NCI-H1694 (cell line): Measurements from ENCODE around the gene ISL1.

Source experiments
- DNase-seq: peaks from one replicate; lab custom pipeline; 2025; lab: John Stamatoyannopoulos, UW

ISL1 gene

DNA sequence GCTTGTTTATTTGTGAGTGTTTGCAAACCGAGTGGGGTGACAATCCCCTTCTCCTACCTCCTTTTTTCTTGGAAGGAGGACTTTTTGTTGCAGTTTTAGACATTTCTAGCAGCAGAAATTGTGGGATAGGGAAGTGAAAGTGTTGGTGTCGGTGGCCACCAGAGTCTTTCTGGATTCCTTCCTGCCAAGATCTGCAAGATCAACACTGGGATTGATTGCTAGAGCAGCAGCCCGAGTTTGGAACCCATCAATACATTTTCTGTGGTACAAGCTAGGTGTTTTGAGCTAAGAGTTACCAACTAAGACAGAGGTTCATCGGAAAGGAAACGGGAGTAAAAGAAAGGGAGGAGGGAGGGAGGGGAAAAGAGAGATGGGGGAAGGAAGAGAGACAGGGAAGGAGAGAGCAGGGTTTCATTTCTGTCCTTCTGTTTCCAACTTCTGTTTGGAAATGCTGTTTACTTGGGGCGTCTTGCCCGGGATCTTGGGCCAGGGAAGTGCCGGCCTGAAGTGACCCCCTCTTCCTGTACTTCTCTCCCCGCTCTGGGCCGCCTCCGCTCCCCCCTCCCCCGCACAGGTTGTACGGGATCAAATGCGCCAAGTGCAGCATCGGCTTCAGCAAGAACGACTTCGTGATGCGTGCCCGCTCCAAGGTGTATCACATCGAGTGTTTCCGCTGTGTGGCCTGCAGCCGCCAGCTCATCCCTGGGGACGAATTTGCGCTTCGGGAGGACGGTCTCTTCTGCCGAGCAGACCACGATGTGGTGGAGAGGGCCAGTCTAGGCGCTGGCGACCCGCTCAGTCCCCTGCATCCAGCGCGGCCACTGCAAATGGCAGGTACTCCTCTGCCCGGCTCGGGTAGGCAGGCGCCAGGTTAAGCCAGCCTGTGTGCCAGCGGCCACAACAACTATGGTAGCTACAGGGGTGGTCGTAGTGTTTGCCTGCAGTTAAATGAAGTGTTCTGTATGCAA is 4.0 kb downstream of the ISL1 start:
- no peak for DNase-seq

DNA sequence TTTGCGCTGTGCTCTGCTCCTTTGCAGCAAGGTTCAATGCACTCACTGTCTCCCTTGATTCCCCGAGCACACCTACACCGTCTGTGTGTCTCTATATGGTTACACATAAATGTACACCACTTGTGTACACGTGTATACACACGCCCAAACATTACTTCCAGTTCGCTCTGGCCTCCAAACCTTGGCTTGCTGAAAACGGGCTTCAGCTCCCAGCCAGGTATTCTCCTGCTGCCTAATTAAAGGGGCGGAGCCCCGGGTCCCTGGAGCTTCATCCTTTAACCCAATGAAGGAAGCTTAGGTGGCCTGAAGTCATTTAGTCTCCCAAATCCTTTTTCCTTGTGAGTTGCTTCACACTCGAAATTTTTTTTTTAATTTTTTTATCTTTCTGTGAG is 4.6 kb downstream of the ISL1 start:
- no peak for DNase-seq

DNA sequence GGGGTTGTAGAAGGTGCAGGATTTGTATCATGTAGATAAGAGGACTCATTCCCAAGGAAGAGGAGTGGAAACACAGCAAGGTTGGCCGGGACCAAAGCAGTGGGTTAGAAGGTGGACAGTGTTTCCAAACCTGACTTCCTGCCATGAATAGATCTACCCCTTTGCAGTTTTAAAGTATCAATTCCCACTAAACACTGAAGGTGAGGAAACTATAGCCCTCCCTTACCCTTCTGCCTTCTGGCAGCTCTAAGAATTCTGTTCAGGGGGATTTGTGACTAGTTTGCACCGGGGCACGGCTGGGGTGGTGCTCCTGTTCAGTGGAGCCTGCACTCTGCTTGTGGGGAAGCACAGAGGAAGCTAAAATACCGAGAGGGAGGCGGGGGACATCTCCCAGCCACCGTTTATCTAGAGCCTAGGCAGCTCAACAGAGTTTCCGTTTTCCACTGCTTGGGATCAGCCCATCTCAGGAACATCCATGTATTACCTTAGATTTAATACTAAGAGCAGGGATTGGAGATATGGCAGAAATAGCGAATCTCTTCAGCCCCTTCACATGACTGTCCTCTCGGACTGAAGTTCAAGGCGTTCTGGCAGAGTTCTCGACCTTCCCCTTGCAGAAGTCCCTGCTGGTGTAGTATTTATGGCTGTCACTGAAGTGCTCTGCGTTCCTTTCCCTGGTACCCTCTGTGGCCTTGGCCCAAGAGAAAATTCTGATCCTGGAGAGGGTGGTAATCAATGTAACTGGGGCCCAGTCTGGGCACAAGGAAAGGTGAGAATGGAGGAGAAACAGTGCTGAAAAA is 5.4 kb downstream of the ISL1 start:
- DNase-seq = no peak

DNA sequence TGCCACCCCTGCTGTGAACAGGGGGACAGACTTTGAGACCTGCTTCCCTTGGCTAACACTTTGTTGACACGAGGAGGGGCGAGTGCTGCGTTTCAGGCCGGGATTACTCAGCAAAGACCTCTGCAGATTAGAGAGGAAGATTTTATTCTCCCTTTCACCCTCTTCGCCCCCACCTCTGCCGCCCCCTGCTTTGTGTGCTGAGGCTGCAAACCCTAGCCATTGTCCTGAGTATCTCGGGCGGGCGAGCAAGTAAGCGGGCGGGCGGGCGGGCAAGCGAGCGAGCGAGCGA is 6.0 kb downstream of the ISL1 start:
- DNase-seq = no peak

DNA sequence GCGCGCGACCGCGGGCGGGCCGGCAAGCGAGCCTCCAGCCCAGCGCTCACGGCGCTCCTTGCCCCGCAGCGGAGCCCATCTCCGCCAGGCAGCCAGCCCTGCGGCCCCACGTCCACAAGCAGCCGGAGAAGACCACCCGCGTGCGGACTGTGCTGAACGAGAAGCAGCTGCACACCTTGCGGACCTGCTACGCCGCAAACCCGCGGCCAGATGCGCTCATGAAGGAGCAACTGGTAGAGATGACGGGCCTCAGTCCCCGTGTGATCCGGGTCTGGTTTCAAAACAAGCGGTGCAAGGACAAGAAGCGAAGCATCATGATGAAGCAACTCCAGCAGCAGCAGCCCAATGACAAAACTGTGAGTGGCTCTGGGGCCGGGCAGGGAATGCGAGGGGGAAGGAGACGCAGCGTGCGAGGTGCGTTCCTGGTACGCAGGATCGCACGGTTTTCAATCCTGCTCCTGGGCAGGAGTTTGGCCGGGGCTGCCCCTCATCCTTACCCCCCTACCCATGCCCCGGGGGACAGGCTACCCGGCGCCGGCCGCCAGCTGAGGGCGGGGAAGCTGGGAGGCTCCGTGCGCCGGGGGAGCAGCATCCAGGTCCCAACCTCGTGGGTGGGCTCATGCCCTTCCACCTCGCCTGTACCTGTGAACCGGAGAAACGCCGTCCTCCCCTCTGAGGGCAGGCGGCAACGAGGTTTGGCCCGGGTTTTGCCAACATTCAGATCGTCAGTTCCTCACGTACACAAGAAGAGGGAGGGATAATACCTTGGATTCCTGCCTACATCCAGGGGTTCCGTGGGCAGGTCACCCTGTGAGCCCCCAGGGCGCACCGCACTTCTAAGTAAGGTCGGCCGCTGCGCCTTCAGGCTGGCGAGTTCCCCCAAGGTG is 6.6 kb downstream of the ISL1 start:
- DNase-seq = no peak

DNA sequence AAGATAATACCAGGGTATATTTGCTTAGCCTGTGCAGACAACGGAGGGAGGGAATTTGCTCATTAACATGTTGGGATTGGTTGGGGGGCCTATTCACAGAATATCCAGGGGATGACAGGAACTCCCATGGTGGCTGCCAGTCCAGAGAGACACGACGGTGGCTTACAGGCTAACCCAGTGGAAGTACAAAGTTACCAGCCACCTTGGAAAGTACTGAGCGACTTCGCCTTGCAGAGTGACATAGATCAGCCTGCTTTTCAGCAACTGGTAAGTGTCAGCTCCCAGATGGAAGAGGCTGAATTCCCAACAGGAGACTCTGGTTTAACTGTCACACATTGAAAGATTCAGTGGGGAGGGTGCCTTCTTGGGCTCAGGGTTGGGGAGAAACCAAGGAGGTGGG is 7.9 kb downstream of the ISL1 start:
- no peak for DNase-seq

DNA sequence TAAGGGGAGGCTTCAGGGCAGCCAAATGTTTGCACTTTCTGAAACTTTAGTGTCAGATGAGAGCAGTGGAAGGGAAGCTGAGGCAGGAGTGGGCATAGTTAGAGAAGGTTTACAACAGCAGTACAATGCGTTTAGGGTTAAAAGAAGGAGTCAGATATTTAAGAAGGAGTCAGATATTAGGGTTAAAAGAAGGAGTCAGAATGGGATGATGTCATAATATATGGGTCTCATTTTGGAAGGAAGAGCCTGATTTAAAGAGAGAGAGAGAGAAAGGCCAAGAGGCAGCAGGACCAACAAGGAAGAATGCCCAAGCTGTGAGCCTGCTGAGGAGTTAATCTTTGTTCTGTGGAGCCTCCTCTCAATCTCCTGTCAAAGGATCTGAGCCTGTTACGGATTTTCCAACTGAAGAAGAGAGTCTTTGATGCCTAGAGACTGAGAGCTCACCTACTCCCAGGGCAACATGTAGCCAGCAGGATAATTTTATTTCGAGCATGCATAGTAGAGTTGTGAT is 9.5 kb downstream of the ISL1 start:
- DNase-seq = no peak

DNA sequence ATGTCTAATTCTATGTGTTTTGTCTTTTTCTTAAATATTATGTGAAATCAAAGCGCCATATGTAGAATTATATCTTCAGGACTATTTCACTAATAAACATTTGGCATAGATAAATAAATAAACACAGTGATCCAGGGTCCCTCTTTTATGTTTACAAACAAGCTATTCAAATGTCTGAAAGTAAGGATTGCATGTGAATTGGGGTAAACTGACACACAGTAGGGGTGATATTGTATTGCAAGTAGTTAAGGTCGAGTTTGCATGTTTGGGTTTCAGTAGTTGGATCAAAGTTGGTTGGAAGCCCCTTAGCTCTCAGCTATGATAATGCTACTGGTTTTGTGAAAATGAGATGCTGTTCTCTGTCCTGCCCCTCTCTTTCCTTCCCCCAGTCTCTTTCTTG is 11.4 kb downstream of the ISL1 start:
- DNase-seq = no peak

DNA sequence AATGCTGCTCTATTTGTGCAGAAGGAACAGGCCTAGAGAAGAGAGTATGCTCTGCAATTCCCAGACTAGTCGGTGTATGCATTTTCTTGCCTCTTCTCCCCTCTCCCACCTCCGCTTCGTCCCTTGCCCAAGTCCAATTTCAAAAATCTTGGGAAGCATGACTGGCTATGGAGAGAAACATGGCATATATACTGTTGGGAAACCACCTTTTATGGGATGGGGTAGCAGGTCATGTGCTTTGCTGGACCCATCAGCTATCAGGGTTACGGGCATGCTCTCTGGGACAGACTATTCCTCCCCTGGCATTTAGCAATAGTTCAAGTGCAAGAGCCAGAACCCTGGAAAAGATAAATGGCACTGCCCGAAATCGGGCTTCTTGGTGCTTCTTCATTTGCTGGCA is 12.0 kb downstream of the ISL1 start:
- DNase-seq = no peak

DNA sequence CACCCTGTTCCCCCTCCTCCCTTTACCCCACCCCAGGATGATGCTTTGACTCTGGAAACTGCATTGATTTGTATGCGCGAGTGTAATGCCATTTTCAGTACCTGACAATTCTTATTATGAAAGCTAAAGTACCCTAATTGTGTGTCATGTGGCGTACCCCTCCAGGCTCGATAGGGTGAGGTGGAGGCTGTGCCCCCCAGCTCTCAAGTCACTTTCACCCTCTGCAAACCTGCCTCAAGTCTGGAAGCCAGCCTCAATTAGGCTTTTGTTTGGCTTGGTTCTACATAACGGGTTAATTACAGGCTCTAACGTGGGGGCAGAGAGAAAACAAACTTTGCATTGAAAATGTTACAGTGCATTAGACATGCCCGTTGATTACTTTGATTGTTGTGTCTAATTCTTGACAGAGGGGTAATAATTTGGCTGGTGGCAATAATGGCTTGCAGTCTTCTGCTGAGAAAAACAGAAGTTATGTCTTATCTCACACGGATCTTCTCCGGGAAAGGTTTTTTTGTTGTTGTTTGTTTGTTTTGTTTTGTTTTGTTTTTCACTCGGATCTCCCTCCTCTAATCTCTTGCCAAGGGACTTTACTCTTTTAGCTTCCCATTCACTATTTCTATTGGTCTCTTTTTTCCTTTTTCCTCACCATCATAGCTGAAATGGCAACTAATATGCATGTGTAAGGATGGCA is 12.6 kb downstream of the ISL1 start:
- no peak for DNase-seq

DNA sequence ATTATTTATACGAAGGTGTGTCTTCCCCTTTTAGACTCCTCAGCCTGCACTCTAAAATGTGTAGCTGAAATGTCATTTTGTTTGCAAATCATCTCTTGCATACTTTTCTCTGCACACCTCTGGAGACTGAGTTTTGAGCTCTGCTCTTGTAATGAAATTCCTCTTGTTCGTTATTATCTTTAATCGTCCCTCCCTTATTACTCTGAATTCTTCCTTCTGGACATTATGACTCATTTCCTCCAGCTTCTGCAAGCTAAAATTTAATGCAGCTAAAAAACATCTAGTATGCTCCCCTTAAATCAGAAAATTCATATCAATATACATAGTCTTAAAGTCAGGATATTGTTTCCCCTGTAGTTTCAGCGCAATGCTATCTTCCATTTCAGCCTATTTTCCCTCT is 13.5 kb downstream of the ISL1 start:
- no peak for DNase-seq

DNA sequence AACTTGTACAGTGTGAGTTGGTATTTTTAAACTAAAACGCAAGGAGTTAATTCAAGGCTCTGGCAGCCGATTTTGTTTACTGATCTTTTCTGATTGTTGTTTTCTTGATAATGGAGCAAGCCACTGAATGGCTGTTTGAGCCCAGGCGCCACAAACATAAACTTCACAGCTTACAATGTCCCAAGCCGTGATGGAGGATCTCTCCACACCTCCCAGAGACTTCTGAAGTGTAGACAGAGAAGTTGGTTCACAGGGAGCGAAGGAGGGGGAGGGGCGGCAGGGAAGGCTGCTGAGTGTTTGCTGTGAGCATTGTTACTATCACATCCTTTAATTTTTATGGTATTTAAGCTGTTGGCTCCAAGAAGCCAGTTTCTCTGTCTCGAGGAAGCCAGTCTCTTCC is 14.7 kb downstream of the ISL1 start:
- DNase-seq = no peak

DNA sequence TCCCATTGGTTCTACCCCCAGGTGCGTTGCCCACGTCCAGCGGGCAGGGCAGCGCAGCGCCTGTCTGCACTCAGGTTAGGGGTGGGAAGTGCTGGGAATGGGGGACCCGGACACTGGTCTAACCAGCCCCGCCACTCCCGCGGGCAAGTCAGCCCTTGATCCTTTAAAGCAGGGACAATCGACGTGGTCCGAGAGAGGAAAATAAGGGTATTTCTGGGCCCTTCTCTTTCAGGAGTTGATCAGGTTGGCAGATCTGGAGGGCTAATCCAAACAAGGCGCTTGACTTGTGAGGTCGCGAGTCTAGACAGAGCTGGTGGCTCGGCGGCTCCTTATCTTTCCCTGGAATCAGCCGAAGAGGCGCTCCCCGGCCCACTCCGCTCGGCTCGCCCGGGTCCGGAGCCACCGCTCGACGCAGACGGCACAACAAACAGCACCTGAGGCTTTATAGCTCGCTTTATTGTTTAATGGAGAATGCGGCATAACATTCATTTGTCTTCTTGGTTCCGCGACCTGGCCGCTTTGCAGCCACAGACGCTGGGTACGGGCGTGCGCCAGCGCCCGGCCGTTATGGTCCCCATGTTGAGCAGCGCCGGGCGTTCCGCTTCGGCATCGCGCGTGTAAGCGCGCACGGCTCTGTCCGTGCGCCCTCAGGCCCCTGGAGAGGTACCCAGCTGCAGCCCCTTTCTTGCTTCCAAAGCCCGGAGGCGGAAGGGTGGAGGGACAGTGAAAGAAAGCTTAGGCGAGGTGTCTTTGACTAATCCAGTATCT is 15.8 kb downstream of the ISL1 start:
- no peak for DNase-seq

DNA sequence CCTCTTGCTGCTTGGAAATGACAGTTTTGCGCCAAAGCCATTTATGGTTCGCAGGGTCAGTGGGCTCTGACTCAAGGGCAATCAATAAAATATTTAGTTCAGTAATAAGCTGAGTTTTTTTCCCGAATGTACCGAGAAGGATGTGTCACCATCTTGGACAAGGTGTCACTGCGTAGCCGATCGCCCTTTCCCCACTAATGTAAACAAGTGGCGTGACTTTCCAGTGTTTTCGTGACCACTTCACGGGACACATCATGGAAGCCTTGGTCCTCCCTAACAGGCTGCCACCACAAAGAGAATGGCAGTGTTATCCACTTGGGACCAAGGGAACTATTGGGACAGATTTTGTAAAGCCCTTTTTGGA is 16.4 kb downstream of the ISL1 start:
- no peak for DNase-seq

DNA sequence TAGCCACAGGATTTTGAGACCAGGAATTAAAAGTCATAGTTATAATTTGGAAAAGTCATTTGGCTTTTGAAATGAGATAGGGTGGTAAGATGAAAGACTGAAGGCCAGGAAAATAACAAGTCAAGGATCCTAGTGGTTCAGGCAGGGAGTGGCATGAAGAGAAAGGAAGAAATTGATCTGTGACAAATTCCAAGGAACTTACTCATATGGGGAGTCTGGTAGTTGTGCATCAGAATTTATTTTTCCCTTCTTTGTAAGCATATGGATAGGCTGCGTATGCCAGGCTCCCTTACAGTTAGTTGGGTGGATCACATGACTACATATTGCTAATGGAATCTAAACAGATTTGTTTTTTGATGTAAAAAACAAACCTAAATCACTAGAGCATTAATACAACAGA is 21.0 kb downstream of the ISL1 start:
- DNase-seq = no peak

DNA sequence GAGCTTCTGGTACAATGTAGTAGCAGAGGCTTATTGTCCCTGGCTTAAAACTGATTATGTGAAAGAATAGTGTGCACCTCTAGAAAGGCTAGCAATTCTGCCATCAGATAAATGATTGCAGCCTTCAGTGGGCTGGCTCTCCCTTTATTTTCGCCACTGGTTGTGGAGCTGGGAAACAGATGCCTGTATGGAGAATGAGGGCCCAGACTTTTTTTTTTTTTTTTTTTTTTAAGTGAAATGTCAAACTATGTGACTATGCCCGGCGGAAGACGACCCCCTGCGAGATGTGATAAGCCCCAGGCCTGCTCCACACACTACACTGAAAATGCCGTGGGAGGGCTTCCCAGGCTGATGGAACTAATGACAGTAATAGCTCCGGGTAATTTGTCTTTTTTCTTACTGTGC is 28.7 kb downstream of the ISL1 start:
- DNase-seq = no peak

DNA sequence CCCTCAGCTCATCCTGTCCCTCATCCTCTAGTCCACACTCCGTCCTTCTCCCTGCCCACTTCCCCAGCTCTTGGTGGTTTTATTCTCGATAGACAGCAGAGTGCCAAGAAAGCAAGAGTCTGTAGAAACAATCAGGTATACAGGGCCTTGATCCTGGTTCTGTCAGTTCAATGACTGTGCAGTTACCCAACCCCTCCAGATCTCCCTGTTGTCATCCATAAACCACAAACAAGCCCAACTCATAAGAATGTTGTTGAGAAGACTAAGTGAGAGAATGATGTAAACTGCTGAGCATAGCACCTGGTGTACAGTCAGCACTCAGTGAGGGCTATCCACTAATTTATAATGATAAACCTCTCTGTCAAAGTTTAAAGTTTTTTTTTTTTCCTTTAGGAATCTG is 31.3 kb downstream of the ISL1 start:
- no peak for DNase-seq

DNA sequence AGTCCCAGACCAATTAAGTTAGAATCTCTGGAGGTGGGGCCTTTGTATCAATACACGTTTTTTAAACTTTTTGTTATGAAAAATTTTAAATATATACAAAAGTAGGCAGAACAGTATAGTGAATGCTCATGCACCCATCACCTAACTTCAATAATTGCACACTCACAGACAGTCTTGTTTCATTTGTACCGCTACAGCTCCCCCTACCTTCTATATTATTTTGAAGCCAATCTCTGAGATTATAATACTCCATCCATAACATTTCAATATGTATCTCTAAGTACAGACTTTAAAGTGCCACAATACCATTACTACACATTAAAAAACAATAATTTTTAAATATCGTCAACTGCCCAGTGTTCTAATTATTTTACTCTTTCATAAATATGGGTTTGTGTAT is 32.9 kb downstream of the ISL1 start:
- no peak for DNase-seq

DNA sequence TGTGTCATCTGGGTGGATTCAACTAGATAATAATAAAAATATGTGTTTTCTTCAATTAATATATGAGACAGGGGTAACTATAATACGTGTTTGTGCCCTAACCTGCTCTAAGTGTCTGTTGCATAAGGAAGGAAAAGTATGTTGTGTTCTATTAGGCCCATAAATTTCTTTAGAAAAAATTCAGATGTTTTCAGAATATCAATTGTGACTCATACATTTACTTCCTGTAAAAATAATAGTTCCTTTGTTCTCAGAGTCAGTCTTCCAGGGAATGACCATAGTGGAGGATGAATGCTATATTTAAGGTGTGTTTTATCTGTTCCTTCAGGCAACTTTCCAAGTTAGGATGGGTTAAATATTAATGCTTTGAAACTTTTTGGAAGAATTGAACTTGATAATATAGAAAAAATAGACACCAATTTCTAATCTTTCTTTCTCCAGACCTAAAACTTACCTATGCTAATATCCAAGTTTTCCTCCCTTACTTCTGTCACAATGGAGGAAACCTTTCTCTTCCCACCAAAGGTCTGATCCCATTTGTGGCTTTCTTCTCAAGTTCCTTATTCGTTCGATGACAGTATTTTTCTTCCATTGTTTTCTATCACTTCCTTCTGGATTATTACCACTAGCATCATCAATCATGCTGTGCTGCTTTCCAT is 49.9 kb downstream of the ISL1 start:
- no peak for DNase-seq

DNA sequence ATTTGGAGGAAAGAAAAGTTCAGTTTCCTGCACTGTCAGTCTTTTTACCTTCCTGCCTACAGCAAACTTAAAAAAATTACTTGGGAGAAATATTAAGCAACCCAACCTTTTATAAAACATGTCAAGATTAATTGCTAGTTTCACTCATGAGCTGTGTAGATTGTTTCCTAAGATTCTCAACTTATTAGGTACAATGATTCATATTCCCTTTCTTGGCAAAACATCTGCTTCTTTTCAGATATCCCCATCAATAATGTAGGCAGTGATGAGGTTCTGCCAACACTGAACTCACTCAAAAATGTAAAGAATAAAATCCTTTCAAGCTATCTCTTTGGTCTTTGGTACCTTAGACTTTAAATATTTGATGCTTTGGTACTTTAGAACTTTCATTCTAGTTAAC is 56.0 kb downstream of the ISL1 start:
- no peak for DNase-seq
